IMR-90 (cell line): Measurements from ENCODE around the gene TTC7B.

Source experiments
- CTCF ChIP-seq: conservative IDR thresholded peaks from 2 replicates; pipeline ENCODE4 v1.5.1; 2012; ENCODE audit warnings: mild to moderate bottlenecking, low read depth, low read length, improper control_type of control experiment
- POLR2A ChIP-seq: IDR thresholded peaks from 2 replicates; pipeline ENCODE4 v1.6.1; 2012; ENCODE audit warnings: mild to moderate bottlenecking, low read depth, low read length

DNA sequence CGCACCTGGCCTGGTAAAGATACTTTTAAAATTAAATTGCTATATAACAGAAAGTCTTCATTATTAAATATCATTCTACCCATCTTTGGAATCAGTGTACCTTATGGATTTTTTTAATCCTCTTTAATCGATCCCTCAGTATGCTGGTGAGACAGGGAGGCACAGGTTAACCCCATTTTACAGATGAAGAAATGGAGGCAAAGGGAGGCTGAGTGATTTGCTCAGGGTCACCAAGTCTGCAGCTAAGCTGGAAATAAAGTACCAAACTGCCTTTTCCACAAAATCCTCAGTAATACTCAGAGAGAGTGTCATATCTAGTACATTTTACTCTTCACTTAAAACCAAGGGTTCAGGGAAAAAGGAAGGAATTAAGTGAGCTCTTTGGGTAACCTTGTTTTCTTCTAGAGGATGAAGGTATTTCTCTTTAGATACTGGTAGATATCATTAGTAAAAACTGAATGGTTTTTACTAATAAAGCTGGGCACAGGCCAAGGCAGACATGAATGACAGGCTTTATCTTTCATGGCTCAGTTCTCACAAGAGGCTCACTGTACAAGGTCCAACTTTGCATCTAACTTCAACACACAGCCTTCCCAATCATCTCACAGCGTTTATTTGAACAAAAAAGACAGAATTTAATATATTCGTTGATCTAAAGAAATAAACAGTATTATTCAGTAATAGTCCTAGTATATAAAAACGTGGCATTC is 35.3 kb upstream of the TTC7B start:
- no peak for TF ChIP-seq POLR2A
- TF ChIP-seq CTCF = no peak
